ENCODE results near the gene ATP5F1C. TPM values are rescaled to one million over a fixed set of nuclear protein-coding genes. Genes with fewer than 3 reads are reported as not detected.

Gene ATP5F1C
- total and polyA plus RNA-seq, 2 experiments from 2014 or later = 332 to 537 TPM

- no peaks in the 10 kb centered on the region for H3K36me3 Mint-ChIP-seq (ENCODE audit: low read depth)
- Histone ChIP-seq H3K4me1 (ENCODE audit: insufficient read depth) (peaks cover 16% of the 10 kb centered on the region), H3K27me3 (ENCODE audit: insufficient read depth) (no peaks in the 10 kb centered on the region), H3K4me2 (no peak overlapping the region), H3K4me3 (no peak overlapping the region), H3K27ac (ENCODE audit: low read depth) (no peak overlapping the region), H3K9me2 (ENCODE audit: insufficient read depth) (no peaks in the 10 kb centered on the region), H4K20me1 (replicated peaks; ENCODE audit: insufficient read depth) (no peaks in the 10 kb centered on the region), H2AFZ (no peak overlapping the region), H3F3A (replicated peaks; ENCODE audit: low read depth) (no peaks in the 10 kb centered on the region), H3K36me3 (ENCODE audit: insufficient read depth) (no peaks in the 10 kb centered on the region), H3K79me2 (replicated peaks; ENCODE audit: insufficient read depth) (peaks cover 26% of the 10 kb centered on the region; the same call in 1 of the 2 replicates)
- H3K4me3 Mint-ChIP-seq = no peak overlapping the region
- peaks cover 28% of the 10 kb centered on the region for H3K4me1 Mint-ChIP-seq
- TF ChIP-seq EZH2 (IDR thresholded peaks at IDR 0.05; ENCODE audit: low read depth, unreplicated experiment) (no peak), EZH2phosphoT487 (IDR thresholded peaks at IDR 0.05; ENCODE audit: unreplicated experiment) (no peak), CREB1 (CRISPR knock-in tag; IDR thresholded peaks at IDR 0.05; ENCODE audit: low read depth) (no peak), ZNF331 (CRISPR knock-in tag; IDR thresholded peaks at IDR 0.05; ENCODE audit: low read depth) (no peak), STAT1 (IDR thresholded peaks at IDR 0.05; ENCODE audit: unreplicated experiment) (no peak), REST (IDR thresholded peaks at IDR 0.05; ENCODE audit: unreplicated experiment) (no peak), JUNB (IDR thresholded peaks at IDR 0.05; ENCODE audit: unreplicated experiment) (no peak), ZNF114 (CRISPR knock-in tag; IDR thresholded peaks at IDR 0.05) (no peak), NANOG (IDR thresholded peaks at IDR 0.05; ENCODE audit: borderline replicate concordance) (no peak), POLR2AphosphoS5 (IDR thresholded peaks at IDR 0.05; ENCODE audit: low read depth) (no peak)
- TF ChIP-seq, protein P1, sequence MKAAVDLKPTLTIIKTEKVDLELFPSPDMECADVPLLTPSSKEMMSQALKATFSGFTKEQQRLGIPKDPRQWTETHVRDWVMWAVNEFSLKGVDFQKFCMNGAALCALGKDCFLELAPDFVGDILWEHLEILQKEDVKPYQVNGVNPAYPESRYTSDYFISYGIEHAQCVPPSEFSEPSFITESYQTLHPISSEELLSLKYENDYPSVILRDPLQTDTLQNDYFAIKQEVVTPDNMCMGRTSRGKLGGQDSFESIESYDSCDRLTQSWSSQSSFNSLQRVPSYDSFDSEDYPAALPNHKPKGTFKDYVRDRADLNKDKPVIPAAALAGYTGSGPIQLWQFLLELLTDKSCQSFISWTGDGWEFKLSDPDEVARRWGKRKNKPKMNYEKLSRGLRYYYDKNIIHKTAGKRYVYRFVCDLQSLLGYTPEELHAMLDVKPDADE (IDR thresholded peaks at IDR 0.05) = no peak
- TF ChIP-seq, protein P2, sequence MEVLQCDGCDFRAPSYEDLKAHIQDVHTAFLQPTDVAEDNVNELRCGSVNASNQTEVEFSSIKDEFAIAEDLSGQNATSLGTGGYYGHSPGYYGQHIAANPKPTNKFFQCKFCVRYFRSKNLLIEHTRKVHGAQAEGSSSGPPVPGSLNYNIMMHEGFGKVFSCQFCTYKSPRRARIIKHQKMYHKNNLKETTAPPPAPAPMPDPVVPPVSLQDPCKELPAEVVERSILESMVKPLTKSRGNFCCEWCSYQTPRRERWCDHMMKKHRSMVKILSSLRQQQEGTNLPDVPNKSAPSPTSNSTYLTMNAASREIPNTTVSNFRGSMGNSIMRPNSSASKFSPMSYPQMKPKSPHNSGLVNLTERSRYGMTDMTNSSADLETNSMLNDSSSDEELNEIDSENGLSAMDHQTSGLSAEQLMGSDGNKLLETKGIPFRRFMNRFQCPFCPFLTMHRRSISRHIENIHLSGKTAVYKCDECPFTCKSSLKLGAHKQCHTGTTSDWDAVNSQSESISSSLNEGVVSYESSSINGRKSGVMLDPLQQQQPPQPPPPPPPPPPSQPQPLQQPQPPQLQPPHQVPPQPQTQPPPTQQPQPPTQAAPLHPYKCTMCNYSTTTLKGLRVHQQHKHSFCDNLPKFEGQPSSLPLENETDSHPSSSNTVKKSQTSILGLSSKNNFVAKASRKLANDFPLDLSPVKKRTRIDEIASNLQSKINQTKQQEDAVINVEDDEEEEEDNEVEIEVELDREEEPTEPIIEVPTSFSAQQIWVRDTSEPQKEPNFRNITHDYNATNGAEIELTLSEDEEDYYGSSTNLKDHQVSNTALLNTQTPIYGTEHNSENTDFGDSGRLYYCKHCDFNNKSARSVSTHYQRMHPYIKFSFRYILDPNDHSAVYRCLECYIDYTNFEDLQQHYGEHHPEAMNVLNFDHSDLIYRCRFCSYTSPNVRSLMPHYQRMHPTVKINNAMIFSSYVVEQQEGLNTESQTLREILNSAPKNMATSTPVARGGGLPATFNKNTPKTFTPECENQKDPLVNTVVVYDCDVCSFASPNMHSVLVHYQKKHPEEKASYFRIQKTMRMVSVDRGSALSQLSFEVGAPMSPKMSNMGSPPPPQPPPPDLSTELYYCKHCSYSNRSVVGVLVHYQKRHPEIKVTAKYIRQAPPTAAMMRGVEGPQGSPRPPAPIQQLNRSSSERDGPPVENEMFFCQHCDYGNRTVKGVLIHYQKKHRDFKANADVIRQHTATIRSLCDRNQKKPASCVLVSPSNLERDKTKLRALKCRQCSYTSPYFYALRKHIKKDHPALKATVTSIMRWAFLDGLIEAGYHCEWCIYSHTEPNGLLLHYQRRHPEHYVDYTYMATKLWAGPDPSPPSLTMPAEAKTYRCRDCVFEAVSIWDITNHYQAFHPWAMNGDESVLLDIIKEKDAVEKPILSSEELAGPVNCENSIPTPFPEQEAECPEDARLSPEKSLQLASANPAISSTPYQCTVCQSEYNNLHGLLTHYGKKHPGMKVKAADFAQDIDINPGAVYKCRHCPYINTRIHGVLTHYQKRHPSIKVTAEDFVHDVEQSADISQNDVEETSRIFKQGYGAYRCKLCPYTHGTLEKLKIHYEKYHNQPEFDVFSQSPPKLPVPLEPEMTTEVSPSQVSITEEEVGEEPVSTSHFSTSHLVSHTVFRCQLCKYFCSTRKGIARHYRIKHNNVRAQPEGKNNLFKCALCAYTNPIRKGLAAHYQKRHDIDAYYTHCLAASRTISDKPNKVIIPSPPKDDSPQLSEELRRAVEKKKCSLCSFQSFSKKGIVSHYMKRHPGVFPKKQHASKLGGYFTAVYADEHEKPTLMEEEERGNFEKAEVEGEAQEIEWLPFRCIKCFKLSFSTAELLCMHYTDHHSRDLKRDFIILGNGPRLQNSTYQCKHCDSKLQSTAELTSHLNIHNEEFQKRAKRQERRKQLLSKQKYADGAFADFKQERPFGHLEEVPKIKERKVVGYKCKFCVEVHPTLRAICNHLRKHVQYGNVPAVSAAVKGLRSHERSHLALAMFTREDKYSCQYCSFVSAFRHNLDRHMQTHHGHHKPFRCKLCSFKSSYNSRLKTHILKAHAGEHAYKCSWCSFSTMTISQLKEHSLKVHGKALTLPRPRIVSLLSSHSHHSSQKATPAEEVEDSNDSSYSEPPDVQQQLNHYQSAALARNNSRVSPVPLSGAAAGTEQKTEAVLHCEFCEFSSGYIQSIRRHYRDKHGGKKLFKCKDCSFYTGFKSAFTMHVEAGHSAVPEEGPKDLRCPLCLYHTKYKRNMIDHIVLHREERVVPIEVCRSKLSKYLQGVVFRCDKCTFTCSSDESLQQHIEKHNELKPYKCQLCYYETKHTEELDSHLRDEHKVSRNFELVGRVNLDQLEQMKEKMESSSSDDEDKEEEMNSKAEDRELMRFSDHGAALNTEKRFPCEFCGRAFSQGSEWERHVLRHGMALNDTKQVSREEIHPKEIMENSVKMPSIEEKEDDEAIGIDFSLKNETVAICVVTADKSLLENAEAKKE (CRISPR knock-in tag; IDR thresholded peaks at IDR 0.05) = no peak
- TF ChIP-seq, protein P3, sequence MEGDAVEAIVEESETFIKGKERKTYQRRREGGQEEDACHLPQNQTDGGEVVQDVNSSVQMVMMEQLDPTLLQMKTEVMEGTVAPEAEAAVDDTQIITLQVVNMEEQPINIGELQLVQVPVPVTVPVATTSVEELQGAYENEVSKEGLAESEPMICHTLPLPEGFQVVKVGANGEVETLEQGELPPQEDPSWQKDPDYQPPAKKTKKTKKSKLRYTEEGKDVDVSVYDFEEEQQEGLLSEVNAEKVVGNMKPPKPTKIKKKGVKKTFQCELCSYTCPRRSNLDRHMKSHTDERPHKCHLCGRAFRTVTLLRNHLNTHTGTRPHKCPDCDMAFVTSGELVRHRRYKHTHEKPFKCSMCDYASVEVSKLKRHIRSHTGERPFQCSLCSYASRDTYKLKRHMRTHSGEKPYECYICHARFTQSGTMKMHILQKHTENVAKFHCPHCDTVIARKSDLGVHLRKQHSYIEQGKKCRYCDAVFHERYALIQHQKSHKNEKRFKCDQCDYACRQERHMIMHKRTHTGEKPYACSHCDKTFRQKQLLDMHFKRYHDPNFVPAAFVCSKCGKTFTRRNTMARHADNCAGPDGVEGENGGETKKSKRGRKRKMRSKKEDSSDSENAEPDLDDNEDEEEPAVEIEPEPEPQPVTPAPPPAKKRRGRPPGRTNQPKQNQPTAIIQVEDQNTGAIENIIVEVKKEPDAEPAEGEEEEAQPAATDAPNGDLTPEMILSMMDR (conservative IDR thresholded peaks at IDR 0.05; ENCODE audit: low read depth in 2 of 2) = no peak
- ATAC-seq (no peak), DNase-seq (ENCODE audit: low spot score) (no peak)
- peaks cover 4% of the 10 kb centered on the region for H3K27me3 Mint-ChIP-seq (ENCODE audit: insufficient read depth, low read depth, poor library complexity)
- no peaks in the 10 kb centered on the region for H3K9me3 Mint-ChIP-seq
- H3K27ac Mint-ChIP-seq = no peak overlapping the region; the same call in 1 of the 2 replicates
Measured at GRCh38 chr10:7853226-7853842, 65.4 kb downstream of the ATP5F1C start.

Measured in GM23338 (cell line).